ENCODE data around the gene MYBPC2.
"Not testable (repeated sequence)": the region's sequence is repeated elsewhere in the genome, so short reads cannot be mapped to it uniquely, and the experiment has no call there.

Gene MYBPC2

DNA sequence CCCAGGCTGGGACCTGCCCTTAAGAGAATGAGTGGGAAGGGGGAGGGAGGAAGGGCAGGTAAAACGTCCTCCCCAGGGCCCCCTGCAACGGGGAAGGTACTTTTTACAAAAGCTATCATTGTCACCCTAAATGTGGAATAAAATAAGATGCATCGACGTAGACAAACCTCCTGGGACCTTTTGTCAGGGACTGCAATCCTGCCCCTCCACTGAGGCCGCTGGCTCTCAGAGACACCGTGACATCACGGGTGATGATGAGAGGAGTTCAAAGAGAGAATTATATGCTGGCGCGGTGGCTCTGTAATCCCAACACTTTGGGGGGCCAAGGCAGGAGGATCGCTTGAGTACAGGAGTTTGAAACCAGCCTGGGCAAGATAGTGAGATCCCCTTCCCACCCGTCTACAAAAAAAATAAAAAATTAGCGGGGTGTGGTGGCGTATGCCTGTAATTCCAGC lies 1.8 kb upstream of the MYBPC2 start:
- no peak for DNase-seq

DNA sequence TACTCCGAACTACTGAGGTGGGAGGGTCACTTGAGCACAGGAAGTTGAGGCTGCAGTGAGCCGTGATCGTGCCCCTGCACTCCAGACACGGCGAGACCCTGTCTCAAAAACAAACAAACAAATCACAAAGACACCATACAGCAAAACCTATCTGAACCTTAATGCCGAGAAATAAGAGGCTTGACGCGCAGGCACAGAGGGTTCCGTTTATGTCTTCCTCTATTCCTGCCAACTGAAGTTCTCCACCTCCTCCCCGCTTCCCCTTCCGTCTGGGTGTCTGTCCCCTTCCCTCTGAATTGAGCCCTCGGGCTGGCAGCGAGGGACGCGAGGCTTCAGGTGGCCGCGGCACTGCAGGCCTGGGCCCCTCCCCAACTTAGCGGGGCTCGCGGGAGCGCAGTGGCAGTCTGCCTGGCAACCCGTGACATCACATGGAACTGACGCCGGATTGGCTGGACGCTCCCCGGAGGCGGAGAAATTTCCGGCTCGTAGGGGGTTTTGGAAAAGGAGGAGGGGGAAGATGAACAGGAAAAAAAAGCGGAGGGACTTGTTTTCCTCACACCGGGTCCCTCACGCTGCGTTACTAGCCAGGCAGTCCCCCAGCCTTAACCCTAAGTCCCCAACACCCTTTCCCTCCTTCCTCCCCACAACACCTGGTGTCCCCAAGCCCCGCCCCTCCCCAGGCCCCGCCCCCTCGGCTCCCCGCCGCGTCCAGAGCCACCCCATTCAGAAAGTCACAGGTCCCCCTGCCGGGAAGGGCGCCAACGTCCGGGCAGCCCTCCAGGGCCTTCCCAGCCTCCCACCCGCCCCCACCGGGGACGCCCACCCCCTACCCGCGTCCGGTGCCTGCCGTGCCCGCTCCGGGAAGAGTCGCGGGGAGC lies 1.1 kb upstream of the MYBPC2 start:
- peak; percentile 83 to 85 for DNase-seq

DNA sequence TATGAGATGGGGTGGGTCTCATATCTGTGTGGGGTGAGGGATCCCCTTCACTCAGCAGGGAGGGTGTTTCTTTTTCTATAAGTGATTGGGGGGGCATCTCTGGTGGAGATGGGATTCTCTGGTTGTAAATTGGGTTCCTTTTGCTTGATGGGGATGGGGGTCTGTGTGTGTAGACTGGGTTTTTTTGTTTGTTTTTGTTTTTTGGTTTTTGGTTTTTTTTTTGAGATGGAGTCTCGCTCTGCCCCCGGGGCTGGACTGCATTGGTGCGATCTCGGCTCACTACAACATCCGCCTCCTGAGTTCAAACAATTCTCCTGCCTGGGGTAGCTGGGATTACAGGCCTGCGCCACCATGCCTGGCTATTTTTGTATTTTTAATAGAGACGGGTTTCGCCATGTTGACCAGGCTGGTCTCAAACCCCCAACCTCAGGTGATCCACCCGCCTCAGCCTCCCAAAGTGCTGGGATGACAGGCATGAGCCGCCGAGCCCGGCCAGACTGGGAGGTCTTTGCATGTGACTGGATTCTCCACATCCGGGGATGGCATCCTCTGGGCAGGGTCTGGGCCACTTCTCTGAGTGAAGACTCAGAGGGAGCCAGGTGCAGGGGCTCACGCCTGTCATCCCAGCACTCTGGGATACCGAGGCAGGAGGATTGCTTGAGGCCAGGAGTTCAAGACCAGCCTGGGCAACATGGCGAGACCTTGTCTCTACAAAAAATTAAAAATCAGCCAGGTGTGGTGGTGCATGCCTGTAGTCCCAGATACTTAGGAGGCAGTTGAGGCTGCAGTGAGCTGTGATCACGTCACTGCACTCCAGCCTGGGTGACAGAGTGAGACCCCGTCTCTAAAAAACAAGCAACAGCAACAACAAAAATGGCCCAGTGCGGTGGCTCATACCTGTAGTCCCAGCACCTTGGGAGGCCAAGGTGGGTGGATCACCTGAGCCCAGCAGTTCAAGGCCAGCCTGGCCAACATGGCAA lies 799 bp downstream of the MYBPC2 start:
- DNase-seq = no peak

GRCh38 chr19:50434525-50434924 lies 1.8 kb downstream of the MYBPC2 start:
- DNase-seq = no peak

GRCh38 chr19:50435221-50435620 lies 2.5 kb downstream of the MYBPC2 start:
- DNase-seq = no peak

DNA sequence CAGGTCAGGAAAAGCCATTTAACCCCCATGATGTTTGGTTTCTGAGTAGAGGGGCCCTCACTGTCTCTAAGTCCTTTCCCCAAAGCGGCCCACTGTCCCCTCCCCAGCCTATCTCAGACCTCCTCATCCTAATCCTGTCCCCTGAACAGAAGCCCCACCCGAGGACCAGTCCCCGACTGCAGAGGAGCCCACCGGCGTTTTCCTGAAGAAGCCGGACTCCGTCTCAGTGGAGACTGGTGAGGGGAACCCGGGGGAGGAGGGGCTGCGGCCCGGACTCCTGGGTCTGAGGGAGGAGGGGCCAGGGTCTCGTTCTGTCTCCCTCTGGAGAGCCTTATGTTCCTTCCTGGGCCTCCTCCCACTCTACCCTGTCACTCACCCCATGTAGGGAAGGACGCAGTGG lies 2.9 kb downstream of the MYBPC2 start:
- no peak for DNase-seq

DNA sequence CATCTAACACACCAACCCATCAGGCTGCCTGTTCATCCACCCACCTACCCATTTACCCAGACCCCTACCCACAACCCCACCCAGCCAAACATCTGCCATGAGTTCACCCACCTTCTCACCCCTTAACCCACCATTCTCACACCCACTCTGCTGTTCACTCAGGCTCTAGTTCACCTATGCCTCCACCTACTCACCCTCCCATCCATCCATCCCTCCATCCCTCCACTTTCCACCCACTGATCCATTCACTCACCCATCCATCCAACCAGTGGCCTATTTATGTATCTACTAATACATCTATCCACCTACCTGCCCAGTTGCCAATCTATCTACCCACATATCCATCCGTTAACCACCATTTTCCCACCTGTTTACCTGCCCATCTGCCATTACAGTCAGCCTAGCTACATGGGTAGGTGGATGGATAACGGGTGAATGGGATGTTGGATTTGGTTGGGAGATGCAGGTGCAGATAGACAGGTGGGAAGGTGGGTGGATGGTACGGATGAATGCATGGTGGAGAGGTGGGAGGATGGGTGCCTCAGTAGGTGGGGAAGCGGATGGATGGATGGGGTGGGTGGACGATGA lies 5.3 kb downstream of the MYBPC2 start:
- no peak for DNase-seq

DNA sequence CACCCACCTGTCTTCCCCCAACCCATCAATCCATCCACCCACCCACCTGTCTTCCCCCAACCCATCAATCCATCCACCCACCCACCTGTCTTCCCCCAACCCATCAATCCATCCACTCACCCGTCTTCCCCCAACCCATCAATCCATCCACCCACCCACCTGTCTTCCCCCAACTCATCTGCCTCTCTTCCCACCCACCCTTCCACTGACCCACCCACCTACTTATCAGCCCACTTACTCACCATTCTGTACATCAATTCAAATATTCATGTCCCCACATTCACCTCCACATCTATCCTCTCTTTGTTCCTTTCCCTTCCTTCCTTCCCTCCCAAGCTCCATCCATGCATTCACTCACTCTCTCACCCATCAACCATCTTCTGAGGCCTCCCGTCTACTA lies 6.4 kb downstream of the MYBPC2 start:
- not testable (repeated sequence) for DNase-seq

- DNase-seq = no peak
These were observed 11.4 kb downstream of the MYBPC2 start for GRCh38 chr19:50444059-50444458.

DNA sequence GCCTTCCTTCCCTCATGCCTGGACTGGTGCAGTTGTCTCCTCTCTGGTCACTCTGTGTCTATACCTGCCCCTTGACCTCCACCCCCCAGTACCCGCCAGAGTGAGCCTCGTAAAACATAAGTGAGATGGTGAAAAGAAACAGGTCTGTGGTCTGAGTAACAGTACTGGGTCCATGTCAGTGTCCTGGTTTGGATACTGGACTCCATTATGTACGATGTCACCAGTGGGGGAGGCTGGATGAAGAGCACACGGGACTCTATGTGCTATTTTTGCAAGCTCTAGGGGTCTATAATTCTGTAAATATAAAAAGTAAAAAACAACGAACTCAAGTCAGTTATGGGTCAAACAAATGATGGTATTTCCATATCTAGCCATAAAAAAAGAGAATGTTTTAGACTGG lies 14.4 kb downstream of the MYBPC2 start:
- no peak for DNase-seq

GRCh38 chr19:50447750-50448149 lies 15.1 kb downstream of the MYBPC2 start:
- DNase-seq = no peak

DNA sequence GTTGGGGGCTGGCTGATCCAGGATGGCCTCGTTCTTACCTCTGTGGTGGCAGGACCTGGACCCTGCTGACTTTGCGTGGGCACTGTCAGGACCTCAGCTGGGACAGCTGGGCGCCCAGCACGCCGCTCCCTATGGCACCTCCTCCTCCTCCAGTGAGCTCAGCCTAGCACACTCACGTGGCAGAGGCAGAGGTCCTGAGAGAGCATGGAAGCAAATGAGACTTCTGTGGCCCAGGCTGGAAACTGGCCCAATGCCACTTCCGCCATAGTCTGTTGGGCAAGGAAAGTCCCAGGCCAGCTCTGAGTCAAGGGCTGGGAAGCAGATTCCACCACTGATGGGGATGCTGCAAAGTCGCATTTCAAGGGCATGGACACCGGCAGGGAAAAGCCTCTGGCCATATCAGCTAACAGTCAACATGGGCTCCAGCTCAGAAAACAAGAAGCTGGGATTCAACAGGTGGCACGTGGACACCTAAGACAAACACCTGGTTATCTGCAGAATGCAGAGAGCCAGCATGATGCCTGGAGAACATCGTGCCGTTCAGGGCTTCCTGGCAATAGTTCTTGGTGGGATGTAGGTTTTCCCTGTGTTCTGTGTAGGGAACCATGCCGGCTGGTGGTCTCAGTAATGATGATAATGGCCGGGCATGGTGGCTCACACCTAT lies 16.7 kb downstream of the MYBPC2 start:
- DNase-seq = no peak

GRCh38 chr19:50450369-50451222 lies 17.9 kb downstream of the MYBPC2 start:
- DNase-seq = no peak

- no peak for DNase-seq
These were observed 18.5 kb downstream of the MYBPC2 start for GRCh38 chr19:50451223-50451534.

DNA sequence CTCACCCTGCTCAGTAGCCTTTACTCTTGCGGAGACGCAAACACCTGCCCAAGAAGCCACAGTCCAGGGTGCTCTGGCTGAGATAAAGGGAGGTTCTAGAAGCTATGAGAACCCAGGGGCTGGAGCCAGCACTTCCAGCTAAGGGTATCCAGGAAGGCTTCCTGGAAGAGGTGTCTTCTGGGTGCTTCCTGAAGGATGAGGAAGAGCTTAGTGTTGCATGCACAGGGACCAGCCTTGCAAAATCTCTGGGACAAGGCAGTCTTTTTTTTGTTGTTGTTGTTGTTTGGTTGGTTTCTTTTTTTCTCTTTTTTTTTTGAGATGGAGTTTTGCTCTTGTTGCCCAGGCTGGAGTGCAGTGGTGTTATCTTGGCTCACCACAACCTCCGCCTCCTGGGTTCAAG lies 20.6 kb downstream of the MYBPC2 start:
- no peak for DNase-seq

- no peak for DNase-seq
These were observed 23.3 kb downstream of the MYBPC2 start for GRCh38 chr19:50455992-50456391.

DNA sequence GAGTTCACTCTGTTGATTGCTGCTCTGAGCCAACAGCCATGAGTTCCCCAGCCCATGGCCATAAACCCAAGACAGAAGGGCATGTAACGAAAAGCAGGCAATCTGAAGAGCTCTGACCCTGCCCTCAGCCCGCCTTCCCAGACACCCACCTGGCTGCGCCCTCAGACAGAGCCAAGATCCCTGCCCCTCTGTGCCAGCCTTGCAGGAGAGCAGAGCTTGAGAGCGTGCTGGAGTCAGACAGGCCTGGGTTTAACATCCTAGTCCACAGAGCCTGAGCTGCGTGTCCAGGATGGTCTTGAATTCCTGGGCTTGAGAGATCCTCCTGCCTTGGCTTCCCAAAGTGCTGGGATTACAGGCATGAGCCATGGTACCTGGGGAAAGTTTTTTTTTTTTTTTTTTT lies 24.6 kb downstream of the MYBPC2 start:
- DNase-seq = no peak

DNA sequence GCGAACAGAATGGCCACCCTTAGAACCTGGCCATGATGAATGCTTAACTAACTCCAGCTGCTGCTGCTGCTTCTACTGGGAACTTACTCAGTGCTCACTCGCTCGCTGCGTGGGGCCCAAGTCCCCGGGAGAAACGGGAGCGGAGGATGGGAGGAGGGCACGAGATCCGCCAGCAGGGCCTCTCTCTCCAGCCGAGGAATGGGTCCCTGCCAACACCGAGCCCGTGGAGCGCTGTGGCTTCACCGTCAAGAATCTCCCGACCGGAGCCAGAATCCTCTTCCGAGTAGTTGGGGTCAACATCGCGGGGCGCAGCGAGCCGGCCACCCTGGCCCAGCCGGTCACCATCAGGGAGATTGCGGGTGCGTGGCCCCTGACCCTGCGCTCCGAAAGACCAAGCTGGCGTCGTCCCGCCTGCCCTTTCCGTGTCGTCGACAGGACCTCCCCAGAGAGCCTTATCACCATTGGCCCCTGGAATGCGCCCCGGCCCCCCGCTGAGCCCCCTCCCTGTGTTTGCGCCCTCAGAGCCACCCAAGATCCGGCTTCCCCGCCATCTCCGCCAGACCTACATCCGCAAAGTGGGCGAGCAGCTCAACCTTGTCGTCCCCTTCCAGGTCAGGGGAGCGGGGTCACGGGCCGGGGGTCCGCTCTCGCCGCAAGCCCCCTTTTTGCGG lies 25.8 kb downstream of the MYBPC2 start:
- no peak for DNase-seq

DNA sequence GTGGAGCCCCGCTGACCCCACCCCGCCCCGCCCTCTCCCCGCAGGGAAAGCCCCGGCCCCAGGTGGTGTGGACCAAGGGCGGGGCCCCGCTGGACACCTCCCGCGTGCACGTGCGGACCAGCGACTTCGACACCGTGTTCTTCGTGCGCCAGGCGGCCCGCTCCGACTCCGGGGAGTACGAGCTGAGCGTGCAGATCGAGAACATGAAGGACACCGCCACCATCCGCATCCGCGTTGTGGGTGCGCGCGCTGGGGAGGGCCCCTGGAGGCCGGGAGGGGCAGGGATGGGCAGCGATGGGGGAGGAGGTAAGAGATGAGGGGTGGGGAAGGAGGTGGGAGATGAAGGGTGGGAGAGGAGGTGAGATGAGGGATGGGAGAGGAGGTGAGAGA lies 26.4 kb downstream of the MYBPC2 start:
- DNase-seq = no peak

GRCh38 chr19:50459638-50460037 lies 26.9 kb downstream of the MYBPC2 start:
- no peak for DNase-seq

- DNase-seq = no peak
These were observed 27.6 kb downstream of the MYBPC2 start for GRCh38 chr19:50460161-50460765.
